C4-2B (cell line): Measurements from ENCODE around the gene TALDO1.

ENCODE experiments used
- H3K27ac ChIP-seq: fragments of 450-650 bp; 2 replicates; pipeline ENCODE4 v1.5.1; 2017
- ZFX ChIP-seq: fragments of 450-650 bp; IDR thresholded peaks from 2 replicates; pipeline ENCODE4 v1.6.1; 2017
- TF ChIP-seq, protein P1 (sequence below): fragments of 450-650 bp; conservative IDR thresholded peaks from 2 replicates; pipeline ENCODE4 v1.5.1; 2017; ENCODE audit warnings: mild to moderate bottlenecking

The TALDO1 gene

DNA sequence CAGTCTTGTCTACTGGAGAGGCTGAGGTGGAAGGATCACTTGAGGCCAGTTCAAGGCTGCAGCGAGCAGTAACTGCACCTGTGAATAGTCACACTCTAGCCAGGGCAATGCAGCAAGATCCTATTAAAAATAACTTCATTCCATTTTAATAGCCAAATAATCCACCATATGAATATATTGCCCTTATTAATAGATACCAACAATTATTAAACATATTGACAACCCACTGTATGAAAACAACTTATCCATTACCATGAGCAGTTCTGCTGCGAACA lies 19.6 kb downstream of the TALDO1 start:
- no peak overlapping the region for H3K27ac ChIP-seq

DNA sequence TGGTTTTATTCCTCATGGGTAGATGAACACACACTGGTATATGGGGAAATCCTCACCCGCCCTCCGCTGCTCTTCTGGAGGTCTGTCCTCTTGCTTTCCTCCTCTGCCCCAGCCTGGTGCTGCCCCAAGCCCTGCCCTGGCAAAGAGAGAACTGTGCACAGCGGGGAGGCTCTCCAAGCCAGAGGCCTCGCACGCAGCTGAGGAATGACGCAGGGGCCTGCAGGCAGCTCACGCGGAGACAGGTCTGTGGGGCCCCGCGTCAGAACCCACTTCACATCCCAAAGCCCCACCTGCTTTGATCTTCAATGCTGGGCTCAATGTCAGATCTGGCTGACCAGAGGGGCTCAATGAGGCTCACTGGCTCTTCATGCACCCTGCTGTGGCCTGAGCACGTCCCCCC lies 20.0 kb downstream of the TALDO1 start:
- TF ChIP-seq, protein P1, sequence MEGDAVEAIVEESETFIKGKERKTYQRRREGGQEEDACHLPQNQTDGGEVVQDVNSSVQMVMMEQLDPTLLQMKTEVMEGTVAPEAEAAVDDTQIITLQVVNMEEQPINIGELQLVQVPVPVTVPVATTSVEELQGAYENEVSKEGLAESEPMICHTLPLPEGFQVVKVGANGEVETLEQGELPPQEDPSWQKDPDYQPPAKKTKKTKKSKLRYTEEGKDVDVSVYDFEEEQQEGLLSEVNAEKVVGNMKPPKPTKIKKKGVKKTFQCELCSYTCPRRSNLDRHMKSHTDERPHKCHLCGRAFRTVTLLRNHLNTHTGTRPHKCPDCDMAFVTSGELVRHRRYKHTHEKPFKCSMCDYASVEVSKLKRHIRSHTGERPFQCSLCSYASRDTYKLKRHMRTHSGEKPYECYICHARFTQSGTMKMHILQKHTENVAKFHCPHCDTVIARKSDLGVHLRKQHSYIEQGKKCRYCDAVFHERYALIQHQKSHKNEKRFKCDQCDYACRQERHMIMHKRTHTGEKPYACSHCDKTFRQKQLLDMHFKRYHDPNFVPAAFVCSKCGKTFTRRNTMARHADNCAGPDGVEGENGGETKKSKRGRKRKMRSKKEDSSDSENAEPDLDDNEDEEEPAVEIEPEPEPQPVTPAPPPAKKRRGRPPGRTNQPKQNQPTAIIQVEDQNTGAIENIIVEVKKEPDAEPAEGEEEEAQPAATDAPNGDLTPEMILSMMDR, result no peak
- TF ChIP-seq ZFX, result no peak
- no peak overlapping the region for H3K27ac ChIP-seq

More for the DNA sequence above, 19.6 kb downstream of the TALDO1 start:
- TF ChIP-seq, protein P1, result no peak
- TF ChIP-seq ZFX, result no peak

DNA sequence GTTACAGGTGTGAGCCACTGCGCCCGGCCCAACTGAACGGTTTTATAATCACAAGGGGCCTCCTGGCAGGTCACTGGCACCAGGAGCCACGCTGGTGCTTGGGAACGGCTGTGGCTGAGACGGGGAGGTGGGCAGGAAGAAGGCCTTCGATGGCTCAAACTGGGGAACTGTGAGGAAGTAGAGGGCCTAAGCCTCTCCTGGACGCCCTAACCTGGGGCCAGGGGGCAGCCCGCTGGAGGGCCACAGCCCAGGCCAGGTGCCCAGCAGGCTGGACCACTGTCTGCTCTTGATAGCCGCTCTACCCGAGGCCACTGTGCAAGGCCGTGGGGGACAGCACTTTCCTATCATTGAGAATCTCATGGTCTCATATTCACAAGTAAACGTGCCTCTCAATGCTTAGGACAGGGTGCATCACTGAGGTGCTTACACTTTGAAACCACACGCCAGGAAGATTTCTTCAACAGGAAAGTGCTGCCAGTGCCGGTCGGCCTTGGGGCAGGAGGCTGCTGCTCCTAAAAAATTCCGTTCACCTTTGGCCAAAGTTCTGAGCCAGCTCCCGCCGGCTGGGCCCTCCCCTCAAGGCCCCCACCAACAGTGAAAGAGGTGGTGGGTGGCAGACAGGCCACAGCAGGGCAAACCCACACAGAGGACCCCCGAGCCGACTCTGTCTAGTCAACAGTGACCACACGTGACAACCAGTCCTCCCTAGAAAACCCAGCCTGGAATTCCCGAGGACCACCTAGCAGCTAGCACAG lies 22.8 kb downstream of the TALDO1 start:
- TF ChIP-seq, protein P1, result no peak
- no peak for TF ChIP-seq ZFX
- H3K27ac ChIP-seq, result no peak overlapping the region

DNA sequence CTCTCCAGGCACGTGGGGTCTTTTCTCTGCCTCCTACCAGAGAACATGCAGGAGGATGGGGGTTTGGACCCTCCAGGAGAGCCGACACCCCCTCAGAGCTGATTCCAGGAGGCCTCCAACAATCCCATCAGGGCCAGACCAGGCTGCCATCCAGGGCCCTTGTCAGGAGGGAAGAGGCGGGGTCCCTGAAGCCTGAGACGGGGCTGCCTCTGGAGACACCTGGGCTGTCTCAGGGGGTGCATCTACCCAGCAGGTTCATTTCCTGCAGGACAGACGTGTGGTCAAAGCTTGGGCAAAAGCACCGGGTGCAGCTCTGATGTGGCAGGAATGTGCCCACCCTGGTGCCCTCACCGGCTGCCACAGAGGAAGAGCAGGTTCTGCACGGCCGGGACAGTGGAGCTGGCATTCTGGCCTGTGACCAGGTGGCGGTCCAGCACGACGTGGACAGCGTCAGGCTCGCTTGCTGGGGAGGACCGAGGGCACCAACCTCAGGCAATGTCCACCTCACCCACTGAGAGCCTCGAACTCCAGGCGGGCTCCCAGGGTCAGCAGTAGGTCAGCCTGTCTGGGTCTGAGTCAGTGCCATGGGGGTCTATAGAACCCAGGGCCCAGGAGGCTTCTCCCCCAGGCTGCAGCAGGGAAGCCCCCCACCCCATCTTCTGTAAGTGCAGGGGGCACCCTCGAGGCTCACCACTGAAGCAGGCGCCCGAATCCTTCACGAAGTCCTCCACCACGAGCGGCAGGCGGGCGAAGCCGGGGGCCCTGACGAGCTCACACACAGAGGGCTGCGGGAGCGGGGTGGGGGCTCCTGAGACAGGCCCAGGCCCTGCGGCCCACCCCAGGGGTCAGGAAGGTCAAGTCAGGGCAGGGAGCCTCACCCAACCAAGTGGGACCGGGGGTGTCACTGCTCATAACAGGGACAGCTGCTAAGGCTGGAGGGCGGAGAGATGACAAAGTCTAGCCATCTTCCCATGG lies 23.7 kb downstream of the TALDO1 start:
- H3K27ac ChIP-seq, result no peak overlapping the region
- TF ChIP-seq ZFX, result no peak

DNA sequence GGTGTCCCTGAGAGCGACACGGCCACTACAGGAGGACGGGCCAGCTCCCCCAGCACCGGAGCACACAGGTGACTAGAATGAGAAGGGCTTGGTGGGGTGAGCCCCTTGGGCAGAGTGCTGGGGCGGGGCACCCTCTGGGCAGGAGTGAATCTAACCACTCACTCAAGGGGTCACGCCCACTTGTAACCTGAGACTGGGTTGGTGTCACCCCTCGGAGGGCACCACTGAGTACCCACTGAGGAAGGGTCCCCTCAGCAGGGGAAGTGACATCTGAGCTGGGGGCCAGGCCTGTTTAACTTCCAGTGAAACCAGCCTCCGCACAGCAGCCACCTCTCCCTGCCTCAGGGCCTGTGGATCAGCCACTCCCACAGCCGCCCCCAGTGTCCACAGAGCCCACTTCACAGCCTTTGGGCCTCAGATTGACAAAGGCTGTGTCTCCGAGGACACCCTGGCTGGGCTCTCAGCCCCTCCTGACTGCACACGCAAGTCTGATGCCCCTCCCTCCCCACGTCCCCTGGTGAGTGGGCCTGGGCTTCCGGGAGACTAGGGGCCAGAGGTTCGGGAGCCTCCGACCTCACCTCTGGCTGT lies 24.4 kb downstream of the TALDO1 start:
- no peak overlapping the region for H3K27ac ChIP-seq
- TF ChIP-seq ZFX, result no peak
- TF ChIP-seq, protein P1, result no peak

DNA sequence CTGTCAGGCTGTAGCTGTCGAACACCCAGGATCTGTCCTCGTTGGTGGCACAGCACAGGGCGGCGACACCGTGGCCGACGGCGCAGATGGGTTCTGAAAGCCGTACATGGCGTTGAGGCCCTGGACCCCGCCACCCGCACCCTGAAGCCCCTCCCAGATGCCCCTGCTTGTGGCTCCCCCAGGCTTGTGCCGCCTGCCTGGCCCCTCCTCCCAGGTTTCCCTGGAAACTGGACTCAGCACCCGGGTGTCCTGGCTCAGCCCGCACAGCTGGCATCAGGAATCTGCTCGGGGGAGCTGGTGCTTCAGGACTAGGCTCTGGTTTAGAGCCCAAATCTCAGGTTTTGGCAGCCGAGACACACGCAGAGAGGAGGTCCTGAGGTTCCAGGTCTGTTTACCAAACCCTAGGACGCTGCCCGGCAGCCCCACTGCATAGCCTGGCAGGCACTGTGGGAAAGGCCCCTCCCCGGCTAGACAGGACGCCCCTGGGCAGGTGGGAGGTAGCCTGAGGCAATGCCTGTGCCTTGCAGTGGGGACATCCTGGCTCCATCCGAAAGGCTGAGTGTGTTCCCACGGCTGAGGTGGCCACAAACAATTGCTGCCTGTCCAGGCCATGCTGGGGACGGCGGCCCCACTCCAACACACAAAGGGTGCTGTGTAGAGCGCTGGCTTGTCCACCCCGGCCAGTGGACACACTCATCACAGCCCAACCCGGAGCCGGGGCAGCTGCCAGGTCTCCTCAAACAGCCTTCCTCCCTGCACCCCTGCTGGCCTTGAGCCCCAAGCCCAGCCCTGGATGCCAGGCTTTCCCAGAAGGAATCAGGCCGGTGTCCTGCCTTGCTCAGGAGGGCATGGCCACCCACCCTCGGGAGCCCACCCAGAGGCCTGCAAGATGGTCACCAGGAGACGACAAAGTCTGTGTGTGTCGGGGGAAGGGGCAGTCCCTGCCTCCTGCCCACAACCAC lies 25.4 kb downstream of the TALDO1 start:
- no peak for TF ChIP-seq ZFX
- TF ChIP-seq, protein P1, result no peak

DNA sequence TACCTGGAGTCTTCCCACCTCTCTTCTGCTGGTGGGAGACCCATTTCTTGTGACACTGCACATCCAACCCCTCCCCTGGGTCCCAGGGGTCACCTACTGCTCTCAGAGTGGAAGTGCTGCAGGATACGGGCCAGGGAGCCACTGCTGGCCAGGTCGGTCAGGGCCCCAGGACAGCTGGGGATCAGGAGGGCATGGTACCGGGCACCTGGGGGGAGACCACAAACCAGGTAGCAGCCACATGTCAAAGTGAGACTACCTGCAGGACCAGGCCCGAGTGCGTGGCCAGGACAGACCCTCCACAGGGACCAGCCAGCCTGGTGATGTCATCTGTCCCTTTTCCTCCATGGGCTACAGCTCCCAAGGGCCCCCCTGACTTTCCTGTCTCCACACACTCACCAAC lies 26.2 kb downstream of the TALDO1 start:
- TF ChIP-seq, protein P1, result no peak
- no peak for TF ChIP-seq ZFX
- no peak overlapping the region for H3K27ac ChIP-seq

More for the DNA sequence above, 25.4 kb downstream of the TALDO1 start:
- no peak overlapping the region for H3K27ac ChIP-seq
